Heart left ventricle (tissue), 16 donors: Measurements from ENCODE around the gene SCN1A. TPM values are rescaled to one million over a fixed set of nuclear protein-coding genes. Genes with fewer than 3 reads are reported as not detected.

ENCODE experiments used
- ATAC-seq, 4 donors: fragments of 200-7000 bp; cut with Tn5 transposase; one replicate each; pipeline ENCODE4 v1.9.1; 2020 to 2022; ENCODE audit warnings: moderate library complexity in 4 of 4, mild to moderate bottlenecking in 3 of 4, moderate number of reproducible peaks in 1 of 4
- DNase-seq, 5 donors: peaks; one replicate each; pipeline ENCODE4 v3.0.0-alpha.2; 2020
- H3K27ac ChIP-seq, 12 donors: fragments of 200-600 bp; sonication (generic) in 4 of 12; one replicate each; pipeline versions ENCODE4 v1.5.0 to v1.8.0; 2016 to 2022; ENCODE audit warnings: mild to moderate bottlenecking in 2 of 12
- H3K27me3 ChIP-seq, 9 donors: fragments of 200-600 bp; sonication (generic) in 2 of 9; one replicate each; pipeline versions ENCODE4 v1.5.1 to v1.8.0; 2016 to 2022; ENCODE audit warnings: mild to moderate bottlenecking in 3 of 9
- H3K36me3 ChIP-seq, 9 donors: fragments of 200-600 bp; sonication (generic) in 2 of 9; one replicate each; pipeline versions ENCODE4 v1.5.0 to v1.8.0; 2018 to 2022; ENCODE audit warnings: mild to moderate bottlenecking in 2 of 9
- H3K4me1 ChIP-seq, 12 donors: fragments of 200-600 bp; sonication (generic) in 4 of 12; one replicate each; pipeline versions ENCODE4 v1.5.0 to v1.8.0; 2016 to 2022; ENCODE audit warnings: mild to moderate bottlenecking in 3 of 12
- H3K4me3 ChIP-seq, 12 donors: fragments of 200-600 bp; sonication (generic) in 4 of 12; one replicate each; pipeline versions ENCODE4 v1.5.0 to v1.8.0; 2017 to 2022; ENCODE audit warnings: mild to moderate bottlenecking in 9 of 12, moderate library complexity in 4 of 12
- H3K9me3 ChIP-seq, 12 donors: fragments of 200-600 bp; sonication (generic) in 4 of 12; one replicate each; pipeline versions ENCODE4 v1.5.0 to v1.8.0; 2016 to 2022; ENCODE audit warnings: mild to moderate bottlenecking in 1 of 12
- CTCF ChIP-seq, 12 donors: fragments of 200-600 bp; sonication (generic) in 4 of 12; IDR thresholded peaks; one replicate each; pipeline versions ENCODE4 v1.5.0 to v1.8.0; 2018 to 2022; ENCODE audit warnings: antibody characterized with exemption in 12 of 12, mild to moderate bottlenecking in 5 of 12
- POLR2A ChIP-seq, 2 donors: fragments of 450-650 bp; IDR thresholded peaks; one replicate each; pipeline ENCODE4 v1.6.1; 2017; ENCODE audit warnings: antibody characterized with exemption in 2 of 2, mild to moderate bottlenecking in 2 of 2, moderate library complexity in 2 of 2
- WGBS, 4 donors: extraction: QIAGEN DNeasy Blood & Tissue Kit in 2 of 4; methylation state at CpG; one replicate each; pipeline versions ENCODE4 v1.1.5 to v1.1.7; 2013 to 2018; 5-methylcytosine and 5-hydroxymethylcytosine counted together
- intact Hi-C, 10 donors: fragments of 100-400 bp; cut with DNase I; formaldehyde crosslinking; loops; one replicate each; pipeline versions ENCODE4 v1.11.1 to v1.14.2; 2022
- polyA plus RNA-seq, 2 donors: library from polyadenylated mRNA; stranded (reverse); fragments of 200-250 nt; gene quantifications; one replicate each; pipeline ENCODE4 v1.2.3, GENCODE V29; 2013
- total RNA-seq, 9 donors: library from RNA; depleted of rRNA in 2 of 9; stranded (reverse); fragments of >200 nt in 2 of 9; fragmentation: NEBNext Ultra II Directional in 3 of 9; extraction: Animal tissue kit (Norgen Biotek cat#: 25700) in 3 of 9; gene quantifications; one replicate each; pipeline versions ENCODE4 v1.1.0 to v1.2.4, GENCODE V29; 2016 to 2023
- donor health status: ischemic (EF 13 %, LVEDD 7.1; RV severe dilation, severe dysfunction).
- donor health status: healthy with polysubstance abuse.
- donor health status: DM: no; HTN: yes; CAD: no.
- donor health status: DM: no; HTN: no; CAD: no.
- donor health status: ischemic (EF 25% LVEDD 6.9; RV normal size, moderate dysfunction).
- donor health status: ischemic (EF 25% LVEDD 5.7; RV mildly dilated, moderate dysfunction).
- donor health status: healthy.
- donor health status: DM: yes; HTN: yes; CAD: no.
- donor health status: ischemic (EF 35%, LVEDD 5.7; RV mildly dilated, moderate dysfunction).
- donor health status: nonischemic (EF 11% LVEDD 7.7; RV severe dilation, severe dysfunction).
- donor health status: DM: yes; HTN: yes; CAD: no.
- donor health status: PGD.
- donor health status: ischemic (EF 29% LVEDD 5.4; RV normal size, mild dysfunction).
- donor health status: nonischemic (EF 23%, LVEDD 6.1; RV moderate dilation, normal function).

The SCN1A gene
- total and polyA plus RNA-seq, 11 donors, result 0.05 to 1.3 (median 0.32) TPM; not detected in 3

- WGBS, 4 donors, result 48 to 57% (median 53%) methylated on average over 2 of the region's 2 CpGs
- Histone ChIP-seq H3K36me3 (no peaks in the 10 kb centered on the region), H3K27me3 (peaks cover 0 to 3% (median 0%) of the 10 kb centered on the region in 9 donors), H3K4me1 (no peaks in the 10 kb centered on the region), H3K9me3 (no peaks in the 10 kb centered on the region), H3K27ac (no peak overlapping the region), H3K4me3 (no peak overlapping the region)
- DNase-seq (no peak), ATAC-seq (no peak)
- TF ChIP-seq POLR2A (IDR thresholded peaks at IDR 0.05) (no peak), CTCF (IDR thresholded peaks at IDR 0.05) (no peak)
- intact Hi-C loops, result no loop called here
Measured at GRCh38 chr2:166067229-166067628, 60.6 kb downstream of the SCN1A start.

- intact Hi-C loops, result no loop called here
- H3K27ac ChIP-seq, result no peak overlapping the region
- no peaks in the 10 kb centered on the region for H3K27me3 ChIP-seq
- no peak overlapping the region for H3K4me3 ChIP-seq
- no peaks in the 10 kb centered on the region for H3K4me1 ChIP-seq
- 67 to 90% (median 85%) methylated on average over 4 of the region's 4 CpGs for WGBS, 4 donors
- H3K36me3 ChIP-seq, result no peaks in the 10 kb centered on the region
- ATAC-seq (no peak), DNase-seq (no peak)
- no peaks in the 10 kb centered on the region for H3K9me3 ChIP-seq
- TF ChIP-seq POLR2A (IDR thresholded peaks at IDR 0.05), result no peak
- TF ChIP-seq CTCF (IDR thresholded peaks at IDR 0.05), result no peak
Measured at GRCh38 chr2:166060191-166060590, 67.6 kb downstream of the SCN1A start.

DNA sequence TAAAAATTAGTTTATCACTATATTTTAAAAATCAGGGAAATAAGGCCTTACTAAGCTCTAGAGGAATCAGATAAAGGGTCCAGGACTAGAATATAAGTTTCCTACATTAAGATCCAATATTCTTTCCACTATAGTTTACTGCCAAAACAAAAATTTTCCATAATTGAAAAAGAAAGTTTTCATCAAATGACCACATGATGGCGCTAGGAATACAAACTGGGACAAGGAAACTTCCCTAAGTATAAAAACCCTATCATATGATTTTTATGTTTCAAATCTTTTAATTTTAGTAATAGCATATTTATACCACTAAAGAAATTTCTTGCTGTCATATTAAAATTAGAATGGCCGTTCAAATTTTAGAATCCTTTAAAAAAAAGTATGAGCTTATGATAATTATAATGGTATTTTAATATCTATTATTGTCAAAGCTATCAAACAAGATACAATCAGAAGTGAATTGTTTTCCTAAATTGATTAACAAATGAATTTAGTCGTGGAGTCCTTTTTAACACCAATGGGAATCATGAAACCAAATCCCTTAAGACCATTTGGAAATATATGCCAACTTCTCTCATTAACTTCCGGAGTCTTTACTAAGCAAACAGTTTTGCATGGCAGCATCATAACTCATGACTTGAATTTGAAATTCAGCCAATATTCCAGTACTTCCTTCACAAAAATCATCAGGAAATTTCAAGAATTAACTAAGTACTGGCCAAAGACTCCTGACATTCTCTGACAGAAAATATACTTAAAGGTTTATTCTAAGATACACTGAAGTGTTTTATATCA, 70.3 kb downstream of the SCN1A start:
- TF ChIP-seq POLR2A (IDR thresholded peaks at IDR 0.05) (no peak), CTCF (IDR thresholded peaks at IDR 0.05) (peak; percentile 18 to 61 (median 47))
- Histone ChIP-seq H3K27ac (no peak overlapping the region), H3K9me3 (no peaks in the 10 kb centered on the region), H3K4me1 (no peaks in the 10 kb centered on the region), H3K27me3 (no peaks in the 10 kb centered on the region), H3K36me3 (no peaks in the 10 kb centered on the region), H3K4me3 (no peak overlapping the region)
- intact Hi-C loops, result loop anchor here in 9 of 10 donors (2.0 to 10.0 kb wide), 6 partner anchors 69 to 127 kb away; partner anchors contain the start of gene SCN1A (in 6 of the 9)
- ATAC-seq (no peak), DNase-seq (no peak)
- 12 to 19% (median 14%) methylated on average over 4 of the region's 4 CpGs for WGBS, 4 donors

GRCh38 chr2:166044853-166045483, 82.9 kb downstream of the SCN1A start:
- H3K27ac ChIP-seq, result no peak overlapping the region
- WGBS, 4 donors, result 61 to 66% (median 65%) methylated on average over 5 of the region's 5 CpGs
- intact Hi-C loops, result no loop called here
- no peaks in the 10 kb centered on the region for H3K36me3 ChIP-seq
- H3K9me3 ChIP-seq, result no peaks in the 10 kb centered on the region
- TF ChIP-seq POLR2A (IDR thresholded peaks at IDR 0.05) (no peak), CTCF (IDR thresholded peaks at IDR 0.05) (no peak)
- no peaks in the 10 kb centered on the region for H3K27me3 ChIP-seq
- DNase-seq (no peak), ATAC-seq (no peak)
- no peak overlapping the region for H3K4me3 ChIP-seq
- no peaks in the 10 kb centered on the region for H3K4me1 ChIP-seq
